NCI-H82 (cell line): Measurements from ENCODE around the gene CALML6.
"Not testable (repeated sequence)": the region's sequence is repeated elsewhere in the genome, so short reads cannot be mapped to it uniquely, and the experiment has no call there.

ENCODE experiments used
- DNase-seq: peaks from one replicate; lab custom pipeline; 2025; lab: John Stamatoyannopoulos, UW

CALML6 gene

GRCh38 chr1:1914971-1915692 lies at the start of gene CALML6:
Gene CALML6, plus strand, starts transcription at chr1:1915260. Its CDS starts 21 bp downstream, at chr1:1915281.
- DNase-seq = no peak

GRCh38 chr1:1867164-1867563 lies 47.9 kb upstream of the CALML6 start:
- DNase-seq = no peak

GRCh38 chr1:1869469-1869868 lies 45.6 kb upstream of the CALML6 start:
- DNase-seq = no peak

- no peak for DNase-seq
These were observed 42.6 kb upstream of the CALML6 start for GRCh38 chr1:1872329-1872994.

- DNase-seq = no peak
These were observed 41.9 kb upstream of the CALML6 start for GRCh38 chr1:1873186-1873585.

GRCh38 chr1:1874901-1875300 lies 40.2 kb upstream of the CALML6 start:
- DNase-seq = no peak

GRCh38 chr1:1875932-1876331 lies 39.1 kb upstream of the CALML6 start:
- DNase-seq = no peak

- DNase-seq = no peak
These were observed 38.6 kb upstream of the CALML6 start for GRCh38 chr1:1876335-1876930.

GRCh38 chr1:1877865-1878436 lies 37.1 kb upstream of the CALML6 start:
- no peak for DNase-seq

GRCh38 chr1:1879942-1880341 lies 35.1 kb upstream of the CALML6 start:
- DNase-seq = no peak

GRCh38 chr1:1880617-1881312 lies 34.3 kb upstream of the CALML6 start:
- no peak for DNase-seq

GRCh38 chr1:1881727-1882126 lies 33.3 kb upstream of the CALML6 start:
- peak; percentile 63 for DNase-seq

- DNase-seq = peak; percentile 47
These were observed 31.8 kb upstream of the CALML6 start for GRCh38 chr1:1883092-1883873.

- DNase-seq = not testable (repeated sequence)
These were observed 31.2 kb upstream of the CALML6 start for GRCh38 chr1:1883890-1884289.

GRCh38 chr1:1889090-1889750 lies 25.8 kb upstream of the CALML6 start:
- DNase-seq = peak; percentile 50

- DNase-seq = peak; percentile 55
These were observed 25.1 kb upstream of the CALML6 start for GRCh38 chr1:1889847-1890505.

- DNase-seq = peak; percentile 92
These were observed 24.3 kb upstream of the CALML6 start, which contains the start of gene GNB1 for GRCh38 chr1:1890506-1891348. Gene GNB1, minus strand, starts transcription at chr1:1891087. Its CDS starts 65,634 bp downstream, at chr1:1825453.

- peak; percentile 82 for DNase-seq
These were observed 23.5 kb upstream of the CALML6 start for GRCh38 chr1:1891349-1892078.
